NB4 (cell line): ENCODE results near the gene MCM3AP.

Experiments
- DNase-seq: peaks from one replicate; pipeline ENCODE4 v3.0.0; 2010; ENCODE audit warnings: low read depth
- H3K4me3 ChIP-seq: one replicate; pipeline ENCODE4 v1.5.1; 2011; ENCODE audit warnings: mild to moderate bottlenecking, low read depth, low read length, moderate library complexity
- CTCF ChIP-seq: IDR thresholded peaks from one replicate; pipeline ENCODE4 v1.5.1; 2012; ENCODE audit warnings: low read depth, low read length
- MAX ChIP-seq: IDR thresholded peaks from 2 replicates; pipeline ENCODE4 v1.6.1; 2011; ENCODE audit warnings: low read depth, low read length
- MYC ChIP-seq: IDR thresholded peaks from 2 replicates; pipeline ENCODE4 v1.6.1; 2011; ENCODE audit warnings: low read depth, low read length
- POLR2A ChIP-seq: IDR thresholded peaks from 2 replicates; pipeline ENCODE4 v1.6.1; 2011; ENCODE audit warnings: mild to moderate bottlenecking; ENCODE audit not compliant: insufficient read length; ENCODE audit errors: extremely low read depth

The MCM3AP gene

GRCh38 chr21:46273341-46273740, 12.1 kb downstream of the MCM3AP start:
- TF ChIP-seq MAX (no peak), CTCF (no peak), MYC (no peak), POLR2A (no peak)
- H3K4me3 ChIP-seq: no peak overlapping the region
- DNase-seq: no peak

- no peak overlapping the region for H3K4me3 ChIP-seq
- TF ChIP-seq CTCF (no peak), POLR2A (no peak), MAX (no peak), MYC (no peak)
- no peak for DNase-seq
Measured at GRCh38 chr21:46269466-46269865, 15.9 kb downstream of the MCM3AP start.

- no peak for DNase-seq
- H3K4me3 ChIP-seq: no peak overlapping the region
- TF ChIP-seq POLR2A (no peak), CTCF (no peak), MAX (no peak), MYC (no peak)
Measured at GRCh38 chr21:46268371-46268770, 17.0 kb downstream of the MCM3AP start.

GRCh38 chr21:46266946-46267345, 18.5 kb downstream of the MCM3AP start:
- TF ChIP-seq CTCF (no peak), MAX (no peak), MYC (no peak), POLR2A (no peak)
- DNase-seq: no peak
- no peak overlapping the region for H3K4me3 ChIP-seq

GRCh38 chr21:46265736-46266525, 19.5 kb downstream of the MCM3AP start:
- DNase-seq: no peak
- TF ChIP-seq MYC (no peak), CTCF (no peak), POLR2A (no peak), MAX (no peak)
- H3K4me3 ChIP-seq: no peak overlapping the region
